ENCODE measurements around the gene TGFA.

The TGFA gene

DNA sequence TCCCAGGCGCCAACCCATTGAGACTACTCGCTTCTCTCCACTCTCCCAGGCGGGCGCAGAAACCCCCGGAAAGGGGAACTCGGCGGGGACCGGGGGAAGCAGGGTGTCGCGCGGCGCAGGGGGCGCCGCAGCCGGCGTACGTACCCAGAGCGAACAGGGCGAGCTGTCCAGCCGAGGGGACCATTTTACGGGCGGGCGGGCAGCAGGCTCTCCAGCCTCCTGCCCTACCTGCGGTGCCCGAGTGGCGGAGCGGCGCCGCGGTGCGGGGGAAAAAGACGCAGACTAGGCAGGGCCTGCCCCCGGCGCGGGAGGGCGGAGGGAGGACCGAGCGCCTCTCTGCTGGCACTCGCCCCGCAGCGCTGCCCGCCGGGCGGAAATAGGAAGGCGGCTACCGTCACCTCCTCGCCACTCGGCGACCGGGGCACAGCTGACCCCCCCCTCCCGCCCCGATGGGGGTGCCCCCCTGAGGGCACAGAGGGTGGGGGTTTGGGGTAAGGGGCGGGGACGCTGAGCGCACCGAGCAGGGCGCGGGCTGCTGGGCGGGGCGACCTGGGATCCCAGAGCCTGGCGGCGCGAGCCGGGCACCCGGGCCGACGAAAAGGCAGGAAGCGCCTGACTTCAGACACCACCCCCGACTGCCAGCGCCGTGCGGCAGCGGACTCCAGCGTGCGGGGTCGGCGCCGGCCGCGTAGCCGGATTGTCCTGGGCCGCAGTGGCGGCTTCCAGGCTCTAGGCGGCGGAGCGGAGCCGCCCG, at the start of gene TGFA:
Gene TGFA, minus strand, starts transcription at position 243 of the 754 bp plus-strand sequence. Its CDS starts 59 bp downstream, at position 184.
- H3K4me3 ChIP-seq (ENCODE audit: low read length): peak within 1 kb of the TSS; percentile 92
- TF ChIP-seq, protein P1, sequence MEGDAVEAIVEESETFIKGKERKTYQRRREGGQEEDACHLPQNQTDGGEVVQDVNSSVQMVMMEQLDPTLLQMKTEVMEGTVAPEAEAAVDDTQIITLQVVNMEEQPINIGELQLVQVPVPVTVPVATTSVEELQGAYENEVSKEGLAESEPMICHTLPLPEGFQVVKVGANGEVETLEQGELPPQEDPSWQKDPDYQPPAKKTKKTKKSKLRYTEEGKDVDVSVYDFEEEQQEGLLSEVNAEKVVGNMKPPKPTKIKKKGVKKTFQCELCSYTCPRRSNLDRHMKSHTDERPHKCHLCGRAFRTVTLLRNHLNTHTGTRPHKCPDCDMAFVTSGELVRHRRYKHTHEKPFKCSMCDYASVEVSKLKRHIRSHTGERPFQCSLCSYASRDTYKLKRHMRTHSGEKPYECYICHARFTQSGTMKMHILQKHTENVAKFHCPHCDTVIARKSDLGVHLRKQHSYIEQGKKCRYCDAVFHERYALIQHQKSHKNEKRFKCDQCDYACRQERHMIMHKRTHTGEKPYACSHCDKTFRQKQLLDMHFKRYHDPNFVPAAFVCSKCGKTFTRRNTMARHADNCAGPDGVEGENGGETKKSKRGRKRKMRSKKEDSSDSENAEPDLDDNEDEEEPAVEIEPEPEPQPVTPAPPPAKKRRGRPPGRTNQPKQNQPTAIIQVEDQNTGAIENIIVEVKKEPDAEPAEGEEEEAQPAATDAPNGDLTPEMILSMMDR (IDR thresholded peaks at IDR 0.05; ENCODE audit: insufficient read depth, low read depth, low read length, missing control alignments): peak; percentile 64
- peak; percentile 97 for DNase-seq (ENCODE audit: low read depth)

DNA sequence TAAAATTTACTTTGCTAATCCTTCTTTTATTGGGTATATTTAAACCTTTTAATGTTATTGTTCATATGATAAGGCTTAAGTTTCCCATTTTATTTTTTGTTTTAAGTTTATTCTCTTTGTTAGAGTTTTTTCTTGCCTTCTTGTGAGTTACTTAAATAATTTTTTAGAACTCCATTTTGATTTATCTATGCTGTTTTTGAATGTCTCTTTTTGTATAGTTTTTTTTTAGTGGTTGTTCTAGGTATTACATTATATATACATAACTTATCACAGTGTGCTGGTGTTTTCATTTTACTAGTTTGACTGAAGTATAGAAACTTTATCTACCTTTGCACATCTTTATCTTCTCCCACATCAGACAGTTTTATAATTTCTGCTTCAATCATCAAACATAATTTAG, 49.4 kb upstream of the TGFA start:
- no peak for DNase-seq (ENCODE audit: low read depth)
- no peak overlapping the region for H3K4me3 ChIP-seq (ENCODE audit: low read length)
- TF ChIP-seq, protein P1 (IDR thresholded peaks at IDR 0.05; ENCODE audit: insufficient read depth, low read depth, low read length, missing control alignments): no peak

DNA sequence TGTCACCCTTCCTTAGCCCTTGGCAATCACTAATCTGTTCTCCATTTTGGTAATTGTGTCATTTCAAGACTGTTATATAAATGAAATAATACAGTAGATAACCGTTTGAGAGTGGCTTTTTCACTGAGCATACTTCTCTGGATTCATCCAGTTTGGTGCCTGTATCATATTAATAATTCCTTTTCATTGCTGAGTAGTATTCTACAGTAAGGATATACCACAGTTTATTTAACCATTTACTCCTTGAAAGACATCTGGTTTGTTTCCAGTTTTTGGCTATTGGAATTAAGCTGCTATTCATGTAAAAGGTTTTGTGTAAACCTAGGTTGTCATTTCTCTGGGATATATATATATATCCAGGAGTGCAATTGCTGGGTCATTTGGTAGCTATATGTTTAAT, 44.6 kb upstream of the TGFA start:
- TF ChIP-seq, protein P1 (IDR thresholded peaks at IDR 0.05; ENCODE audit: insufficient read depth, low read depth, low read length, missing control alignments): no peak
- H3K4me3 ChIP-seq (ENCODE audit: low read length): no peak overlapping the region
- DNase-seq (ENCODE audit: low read depth): no peak

DNA sequence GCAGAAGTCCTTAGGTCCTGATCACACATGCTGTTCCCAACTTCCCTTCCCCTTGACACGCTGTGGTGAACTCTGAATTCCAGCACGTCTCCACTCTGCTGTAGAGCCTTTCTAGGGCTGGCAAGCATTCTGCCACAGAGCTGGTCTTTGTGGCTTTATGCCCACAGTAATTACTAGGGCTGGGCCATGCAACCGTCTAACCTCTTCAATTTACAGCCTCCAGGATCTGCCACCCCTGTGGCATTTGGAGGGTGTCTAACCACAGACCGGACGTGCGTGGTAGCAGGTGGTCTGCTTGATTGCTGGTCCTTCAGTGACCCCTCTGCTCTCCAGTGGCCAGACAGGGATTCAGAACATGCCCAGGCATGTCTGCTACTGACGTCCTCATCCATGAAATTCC, 43.1 kb upstream of the TGFA start:
- no peak overlapping the region for H3K4me3 ChIP-seq (ENCODE audit: low read length)
- peak; percentile 57 for DNase-seq (ENCODE audit: low read depth)
- TF ChIP-seq, protein P1 (IDR thresholded peaks at IDR 0.05; ENCODE audit: insufficient read depth, low read depth, low read length, missing control alignments): no peak

DNA sequence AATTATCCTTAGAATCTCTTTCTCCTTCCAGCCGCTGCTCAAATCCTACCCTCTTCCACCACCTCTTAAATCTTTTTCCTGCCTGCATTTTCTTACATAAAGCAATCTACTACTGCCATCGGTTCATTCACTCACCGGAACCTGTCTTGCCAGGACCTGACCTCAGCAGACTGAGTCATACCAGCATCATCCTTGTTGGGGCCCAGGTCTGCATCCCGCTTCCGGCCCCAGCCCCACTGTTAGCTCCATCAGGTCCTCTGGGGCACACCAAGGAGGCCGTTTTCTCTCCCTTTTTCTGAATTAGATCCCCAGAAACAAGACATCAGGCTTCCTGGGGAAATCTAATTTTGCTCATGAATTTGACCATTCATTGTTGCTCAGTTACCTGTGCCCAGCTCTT, 42.7 kb upstream of the TGFA start:
- TF ChIP-seq, protein P1 (IDR thresholded peaks at IDR 0.05; ENCODE audit: insufficient read depth, low read depth, low read length, missing control alignments): no peak
- DNase-seq (ENCODE audit: low read depth): peak; percentile 94
- no peak overlapping the region for H3K4me3 ChIP-seq (ENCODE audit: low read length)

DNA sequence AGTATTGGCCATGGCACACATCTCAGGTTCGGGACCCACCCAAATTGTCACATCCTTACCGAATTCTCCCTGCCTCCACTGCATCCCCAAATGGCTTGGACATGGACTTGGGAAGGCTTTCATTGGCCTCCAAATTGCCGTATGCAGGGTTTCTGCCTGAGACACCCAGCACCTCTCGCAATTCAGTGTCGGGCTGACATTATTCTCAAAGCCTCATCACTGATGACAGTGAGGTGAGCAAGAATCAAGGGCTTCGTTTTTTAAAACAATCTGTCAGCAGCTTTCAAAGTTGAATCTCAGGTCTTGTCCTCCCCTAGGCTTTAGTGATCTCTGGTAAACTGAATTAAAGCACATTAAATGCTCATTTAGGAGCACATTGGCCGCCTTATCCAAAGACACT, 29.5 kb upstream of the TGFA start:
- no peak for DNase-seq (ENCODE audit: low read depth)
- H3K4me3 ChIP-seq (ENCODE audit: low read length): no peak overlapping the region
- TF ChIP-seq, protein P1 (IDR thresholded peaks at IDR 0.05; ENCODE audit: insufficient read depth, low read depth, low read length, missing control alignments): no peak

DNA sequence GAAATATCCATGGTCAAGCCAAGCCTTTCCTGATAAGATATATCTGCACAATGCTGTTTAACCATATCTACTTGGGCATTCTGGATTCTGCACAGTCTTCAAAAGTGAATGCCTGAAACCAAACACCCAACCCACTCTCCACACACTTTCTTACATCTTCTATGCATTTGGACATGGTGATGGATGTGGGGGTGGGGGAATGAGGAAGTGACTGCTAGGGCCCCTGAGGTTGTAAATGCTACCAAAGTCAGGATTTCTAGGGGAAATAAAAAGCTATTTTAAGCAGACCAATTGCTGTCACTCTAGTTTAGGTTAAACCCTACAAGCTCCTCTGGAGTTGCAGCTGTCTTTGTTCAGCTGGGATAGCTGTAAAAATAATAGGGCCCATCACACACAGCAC, 26.7 kb upstream of the TGFA start:
- TF ChIP-seq, protein P1 (IDR thresholded peaks at IDR 0.05; ENCODE audit: insufficient read depth, low read depth, low read length, missing control alignments): no peak
- no peak overlapping the region for H3K4me3 ChIP-seq (ENCODE audit: low read length)
- no peak for DNase-seq (ENCODE audit: low read depth)
